A673 (cell line): ENCODE measurements around the gene ENTHD1. TPM values are rescaled to one million over a fixed set of nuclear protein-coding genes. Genes with fewer than 3 reads are reported as not detected.
"Not testable (repeated sequence)": the region's sequence is repeated elsewhere in the genome, so short reads cannot be mapped to it uniquely, and the experiment has no call there.

Experiments used
- BruUV-seq: library from RNA; stranded (reverse); fragments of 400-500 nt; replicated peaks from 2 replicates; lab custom pipeline; 2021; lab: Mats Ljungman, UMichigan
- CTCF ChIA-PET: fragments of 300-600 bp; sonication (Branson Sonifier 250); formaldehyde crosslinking; loops from one replicate; lab custom pipeline; 2022; ENCODE audit warnings: antibody characterized with exemption; lab: Charles Lee
- POLR2A ChIA-PET: fragments of 300-600 bp; sonication (Branson Sonifier 250); formaldehyde crosslinking; loops from one replicate; lab custom pipeline; 2022; ENCODE audit warnings: antibody characterized with exemption; ENCODE audit not compliant: low non-redundant PET; lab: Charles Lee
- DNase-seq: peaks from one replicate; pipeline ENCODE4 v3.0.0-alpha.2; 2015; ENCODE audit warnings: low spot score
- H3K27ac ChIP-seq: fragments of 200-600 bp; sonication (generic); 2 replicates; pipeline ENCODE4 v1.5.1; 2016; ENCODE audit warnings: mixed run types, low read depth, mild to moderate bottlenecking, mixed read lengths, antibody characterized with exemption, low read length; ENCODE audit not compliant: poor library complexity, severe bottlenecking
- H3K27me3 ChIP-seq: fragments of 200-600 bp; sonication (generic); replicated peaks from 2 replicates; pipeline ENCODE4 v1.6.1; 2017; ENCODE audit warnings: mixed run types, low read depth, mild to moderate bottlenecking, mixed read lengths, antibody characterized with exemption, low read length; ENCODE audit not compliant: insufficient read depth, poor library complexity
- H3K36me3 ChIP-seq: fragments of 200-600 bp; sonication (generic); 2 replicates; pipeline ENCODE4 v1.6.1; 2016; ENCODE audit warnings: mixed run types, mild to moderate bottlenecking, mixed read lengths, antibody characterized with exemption, low read length; ENCODE audit not compliant: insufficient read depth, poor library complexity, severe bottlenecking
- H3K4me1 ChIP-seq: fragments of 200-600 bp; sonication (generic); 2 replicates; pipeline ENCODE4 v1.6.1; 2017; ENCODE audit warnings: mixed run types, mild to moderate bottlenecking, mixed read lengths, antibody characterized with exemption, low read length; ENCODE audit not compliant: insufficient read depth, poor library complexity, severe bottlenecking
- H3K4me3 ChIP-seq: fragments of 200-600 bp; sonication (generic); 2 replicates; pipeline ENCODE4 v1.5.1; 2016; ENCODE audit warnings: low read depth, mixed run types, mild to moderate bottlenecking, mixed read lengths, low read length; ENCODE audit not compliant: poor library complexity, severe bottlenecking
- H3K9me3 ChIP-seq: fragments of 200-600 bp; sonication (generic); 2 replicates; pipeline ENCODE4 v1.6.1; 2016; ENCODE audit warnings: mixed run types, low read depth, mild to moderate bottlenecking, mixed read lengths, antibody characterized with exemption, low read length; ENCODE audit not compliant: poor library complexity, severe bottlenecking
- EZH2 ChIP-seq: fragments of 200-600 bp; sonication (generic); IDR thresholded peaks from 2 replicates; pipeline ENCODE4 v1.6.1; 2017; ENCODE audit warnings: borderline replicate concordance, low read depth, mild to moderate bottlenecking, mixed read lengths, antibody characterized with exemption, low read length; ENCODE audit not compliant: poor library complexity, severe bottlenecking
- intact Hi-C: fragments of 100-400 bp; cut with micrococcal nuclease; formaldehyde crosslinking; loops from one replicate; pipeline ENCODE4 v1.10.0; 2022; ENCODE audit not compliant: unreplicated experiment
- total RNA-seq: library from RNA; stranded (reverse); gene quantifications from 2 replicates; pipeline ENCODE4 v1.2.3, GENCODE V29; 2021
- TF ChIP-seq, protein P1 (sequence below): fragments of 300-800, 200-600 bp; sonication (generic); conservative IDR thresholded peaks from 2 replicates; pipeline ENCODE4 v1.5.1; 2017; ENCODE audit warnings: low read depth, mild to moderate bottlenecking, antibody characterized with exemption, low read length, moderate library complexity, mixed read lengths

The ENTHD1 gene
- total RNA-seq, 1 experiment from 2014 or later: not detected

- TF ChIP-seq, protein P1, sequence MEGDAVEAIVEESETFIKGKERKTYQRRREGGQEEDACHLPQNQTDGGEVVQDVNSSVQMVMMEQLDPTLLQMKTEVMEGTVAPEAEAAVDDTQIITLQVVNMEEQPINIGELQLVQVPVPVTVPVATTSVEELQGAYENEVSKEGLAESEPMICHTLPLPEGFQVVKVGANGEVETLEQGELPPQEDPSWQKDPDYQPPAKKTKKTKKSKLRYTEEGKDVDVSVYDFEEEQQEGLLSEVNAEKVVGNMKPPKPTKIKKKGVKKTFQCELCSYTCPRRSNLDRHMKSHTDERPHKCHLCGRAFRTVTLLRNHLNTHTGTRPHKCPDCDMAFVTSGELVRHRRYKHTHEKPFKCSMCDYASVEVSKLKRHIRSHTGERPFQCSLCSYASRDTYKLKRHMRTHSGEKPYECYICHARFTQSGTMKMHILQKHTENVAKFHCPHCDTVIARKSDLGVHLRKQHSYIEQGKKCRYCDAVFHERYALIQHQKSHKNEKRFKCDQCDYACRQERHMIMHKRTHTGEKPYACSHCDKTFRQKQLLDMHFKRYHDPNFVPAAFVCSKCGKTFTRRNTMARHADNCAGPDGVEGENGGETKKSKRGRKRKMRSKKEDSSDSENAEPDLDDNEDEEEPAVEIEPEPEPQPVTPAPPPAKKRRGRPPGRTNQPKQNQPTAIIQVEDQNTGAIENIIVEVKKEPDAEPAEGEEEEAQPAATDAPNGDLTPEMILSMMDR: no peak
- TF ChIP-seq EZH2: no peak
- Histone ChIP-seq H3K4me3 (no peak overlapping the region), H3K36me3 (no peaks in the 10 kb centered on the region), H3K9me3 (no peaks in the 10 kb centered on the region), H3K4me1 (no peaks in the 10 kb centered on the region), H3K27ac (no peak overlapping the region), H3K27me3 (peaks cover 45% of the 10 kb centered on the region)
- ChIA-PET CTCF (interaction anchor here (0.6 kb wide), 1 partner anchor 73 kb away, joined by 7 read pairs; no protein-coding TSS in a partner anchor), POLR2A (interaction anchor here (0.6 kb wide), 1 partner anchor 1064 kb away, joined by 4 read pairs; no protein-coding TSS in a partner anchor)
- no peak for DNase-seq
- no TSS peak for BruUV-seq
- intact Hi-C loops: no loop called here
These were observed 10.5 kb downstream of the ENTHD1 start for GRCh38 chr22:39883057-39883456.

- ChIA-PET CTCF (no interaction called here), POLR2A (no interaction called here)
- H3K27ac ChIP-seq: no peak overlapping the region
- no peaks in the 10 kb centered on the region for H3K9me3 ChIP-seq
- H3K4me1 ChIP-seq: no peaks in the 10 kb centered on the region
- intact Hi-C loops: no loop called here
- TF ChIP-seq EZH2: no peak
- TF ChIP-seq, protein P1: no peak
- no peaks in the 10 kb centered on the region for H3K36me3 ChIP-seq
- no TSS peak for BruUV-seq
- H3K27me3 ChIP-seq: peaks cover 46% of the 10 kb centered on the region
- no peak overlapping the region for H3K4me3 ChIP-seq
- no peak for DNase-seq
These were observed 12.8 kb downstream of the ENTHD1 start for GRCh38 chr22:39880722-39881121.

DNA sequence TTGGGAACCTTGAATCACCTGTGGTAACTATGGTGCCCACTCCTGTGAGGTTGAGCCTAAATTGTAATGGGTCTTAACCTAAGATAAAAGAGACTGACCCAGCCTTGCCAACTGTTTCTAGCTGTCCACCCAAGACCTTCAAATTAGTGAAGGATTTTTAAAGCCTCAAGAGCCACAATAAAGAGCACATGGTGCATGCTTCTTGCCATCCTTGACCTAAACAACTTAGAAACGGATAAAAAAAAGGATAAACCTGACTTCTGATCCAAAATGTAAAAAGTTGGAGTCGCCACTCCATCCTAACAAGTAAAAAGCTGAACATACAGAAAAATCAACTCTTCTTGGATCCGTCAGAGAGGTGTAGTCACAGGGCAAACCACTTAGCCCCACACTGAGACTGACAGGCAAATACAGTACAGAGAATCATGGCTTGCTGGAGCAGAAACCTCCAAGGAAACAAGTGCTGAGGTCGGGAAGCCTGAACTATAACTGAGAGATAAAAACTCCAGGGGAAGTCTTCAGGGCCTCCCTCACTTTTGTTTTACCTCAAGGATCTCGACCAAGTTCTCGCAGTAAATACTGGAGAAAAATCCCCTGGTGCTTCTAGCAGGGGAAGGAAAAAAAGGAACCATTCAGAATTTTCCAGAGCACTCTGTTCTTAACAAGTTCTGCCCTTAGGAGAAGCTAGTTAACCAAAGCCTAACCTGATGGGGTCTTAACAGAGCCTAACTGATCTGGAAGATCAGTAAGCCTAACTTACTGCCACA, 16.3 kb downstream of the ENTHD1 start:
- Histone ChIP-seq H3K36me3 (no peaks in the 10 kb centered on the region), H3K27me3 (peaks cover 34% of the 10 kb centered on the region), H3K4me3 (no peak overlapping the region), H3K4me1 (no peaks in the 10 kb centered on the region), H3K27ac (no peak overlapping the region), H3K9me3 (no peaks in the 10 kb centered on the region)
- no TSS peak for BruUV-seq
- intact Hi-C loops: no loop called here
- TF ChIP-seq, protein P1: no peak
- TF ChIP-seq EZH2: no peak
- DNase-seq: no peak
- ChIA-PET POLR2A (no interaction called here), CTCF (no interaction called here)

- intact Hi-C loops, H3K9me3 ChIP-seq: not testable (repeated sequence)
These were observed 18.2 kb downstream of the ENTHD1 start for GRCh38 chr22:39875176-39875885.

More at GRCh38 chr22:39875176-39875885, 18.2 kb downstream of the ENTHD1 start:
- DNase-seq, H3K4me1 ChIP-seq, H3K36me3 ChIP-seq, BruUV-seq, POLR2A ChIA-PET, H3K27ac ChIP-seq, H3K4me3 ChIP-seq, CTCF ChIA-PET: not testable (repeated sequence)
- peaks cover 26% of the 10 kb centered on the region for H3K27me3 ChIP-seq
